Small intestine (tissue), 16 donors: ENCODE measurements around the gene LTBP2. TPM values are rescaled to one million over a fixed set of nuclear protein-coding genes. Genes with fewer than 3 reads are reported as not detected.

Experiments
- DNase-seq, 2 donors: peaks; one replicate each; pipeline versions ENCODE4 v3.0.0 to v3.0.0-alpha.2; 2013
- FAIRE-seq: peaks from 2 replicates; lab custom pipeline; 2012; peaks lifted over from hg19 to GRCh38; lab: Jason Lieb, UNC
- H3K27ac ChIP-seq, 3 donors: one replicate each; pipeline ENCODE4 v1.5.1; 2013; ENCODE audit warnings: low read length in 2 of 3, mild to moderate bottlenecking in 2 of 3, control low read depth in 1 of 3, inconsistent platforms in 1 of 3, low read depth in 1 of 3, moderate library complexity in 1 of 3
- H3K27me3 ChIP-seq, 3 donors: one replicate each; pipeline ENCODE4 v1.6.1; 2013; ENCODE audit warnings: low read length in 3 of 3, inconsistent platforms in 1 of 3; ENCODE audit not compliant: control insufficient read depth in 3 of 3, insufficient read depth in 3 of 3
- H3K36me3 ChIP-seq, 3 donors: one replicate each; pipeline ENCODE4 v1.6.1; 2013; ENCODE audit warnings: low read length in 3 of 3, inconsistent platforms in 1 of 3, low read depth in 1 of 3, mild to moderate bottlenecking in 1 of 3, moderate library complexity in 1 of 3; ENCODE audit not compliant: control insufficient read depth in 3 of 3, insufficient read depth in 2 of 3
- H3K4me1 ChIP-seq, 3 donors: one replicate each; pipeline ENCODE4 v1.6.1; 2013; ENCODE audit warnings: low read length in 2 of 3, inconsistent platforms in 1 of 3, low read depth in 1 of 3, mild to moderate bottlenecking in 1 of 3, moderate library complexity in 1 of 3; ENCODE audit not compliant: control insufficient read depth in 3 of 3, insufficient read depth in 2 of 3
- H3K4me3 ChIP-seq, 3 donors: one replicate each; pipeline ENCODE4 v1.5.1; 2013; ENCODE audit warnings: low read length in 3 of 3, control low read depth in 1 of 3, inconsistent platforms in 1 of 3, low read depth in 1 of 3, mild to moderate bottlenecking in 1 of 3, moderate library complexity in 1 of 3
- H3K9me3 ChIP-seq, 2 donors: one replicate each; pipeline ENCODE4 v1.6.1; 2013; ENCODE audit warnings: low read depth in 1 of 2, low read length in 1 of 2; ENCODE audit not compliant: control insufficient read depth in 2 of 2, insufficient read depth in 1 of 2
- WGBS, 3 donors: extraction: QIAGEN DNeasy Blood & Tissue Kit; methylation state at CpG; one replicate each; pipeline ENCODE4 v1.1.7; 2013; 5-methylcytosine and 5-hydroxymethylcytosine counted together
- long read RNA-seq, 10 donors: transcript quantifications; one replicate each; lab custom pipeline, GENCODE V29; 2026
- polyA plus RNA-seq, 4 donors: library from polyadenylated mRNA; stranded (reverse) in 3 of 4; unstranded in 1 of 4; fragments of 200-250 nt in 3 of 4; fragments of 120-200 nt in 1 of 4; gene quantifications; one replicate each; pipeline versions ENCODE4 v1.2.1 to v1.2.3, GENCODE V29; 2013
- donor health status: healthy with polysubstance abuse.
- donor health status: control.
- donor health status: control.
- donor health status: Bipolar disorder and iron deficiency.
- donor health status: healthy.

LTBP2 gene
- 1 to 10 TPM in 2 of 4 donors, under 1 TPM in 2; 0.22 to 1.8 (median 1.1) TPM for polyA plus RNA-seq
- long read RNA-seq, donor 1, result 0 reads
- long read RNA-seq, donor 2, result 0 reads
- long read RNA-seq, donor 3, result 0 reads
- long read RNA-seq, donor 4, result 0 reads
- long read RNA-seq, donor 5, result 0 reads
- long read RNA-seq, donor 6, result 0 reads
- long read RNA-seq, donor 7, result 0 reads
- long read RNA-seq, donor 8, result 0 reads
- long read RNA-seq, donor 9, result 0 reads
- long read RNA-seq, donor 10, result 0 reads

DNA sequence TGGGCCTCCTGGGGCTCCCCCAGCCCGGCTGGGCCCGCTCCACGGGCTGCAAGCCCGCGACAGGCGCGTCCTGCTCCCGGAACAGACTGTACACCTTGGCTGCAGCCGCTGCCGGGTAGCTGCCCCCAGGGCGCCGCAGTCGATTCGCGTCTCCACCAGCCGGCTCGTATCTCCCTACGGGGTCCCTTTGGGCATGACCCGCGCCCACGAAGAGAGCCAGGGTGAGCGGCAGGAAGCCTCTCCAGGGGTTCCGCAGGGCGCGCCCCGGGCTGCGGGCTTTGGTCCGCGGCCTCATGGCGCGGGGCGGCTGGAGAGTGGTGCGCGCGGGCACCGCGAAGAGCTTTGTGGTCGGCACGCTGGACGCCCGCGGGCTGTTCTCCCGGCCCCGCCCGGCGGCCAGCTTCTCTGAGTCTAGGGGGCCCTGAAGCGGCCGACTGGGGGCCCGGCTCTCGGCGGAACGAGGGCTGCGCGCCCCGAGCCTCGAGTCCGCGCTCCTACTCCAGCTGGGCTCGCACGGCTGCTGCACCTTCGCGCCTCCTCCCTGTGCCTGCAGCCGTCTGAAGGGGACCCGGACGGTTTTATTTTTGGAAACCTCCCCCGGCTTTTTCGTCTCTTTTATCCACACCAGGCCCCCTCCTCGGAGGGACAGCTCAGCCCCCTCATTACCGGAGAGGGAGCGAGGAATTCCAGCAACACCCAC is at the start of gene LTBP2:
Gene LTBP2, minus strand, starts transcription at position 588 of the 700 bp plus-strand sequence. Its CDS starts 293 bp downstream, at position 295.
- peaks cover 0 to 4% (median 0%) of the 10 kb centered on the region in 3 donors for H3K4me1 ChIP-seq
- no peaks in the 10 kb centered on the region for H3K36me3 ChIP-seq

DNA sequence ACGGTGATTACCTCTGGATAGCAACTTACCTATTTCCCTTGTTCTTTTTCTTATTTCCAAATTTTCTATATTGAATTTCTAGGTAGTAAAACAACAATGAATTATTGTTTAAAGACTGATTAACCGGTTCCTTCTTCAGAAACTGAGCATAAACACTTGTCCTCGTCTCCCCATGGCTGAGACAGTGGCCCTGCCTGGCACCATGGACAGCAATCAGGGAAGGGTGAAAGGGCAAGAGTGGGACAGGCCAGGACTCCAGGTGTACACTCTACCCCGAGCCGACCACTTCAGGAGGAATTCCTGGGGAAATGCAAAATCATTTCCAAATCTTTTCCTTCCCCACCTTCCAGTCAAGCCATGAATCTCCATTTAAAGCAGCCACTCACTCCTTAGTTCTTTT is 48.8 kb upstream of the LTBP2 start:
- DNase-seq, result no peak
- WGBS, 3 donors, result 69 to 83% (median 72%) methylated on average over 5 of the region's 5 CpGs
- no peaks in the 10 kb centered on the region for H3K9me3 ChIP-seq

More for the DNA sequence above, at the start of gene LTBP2:
- Histone ChIP-seq H3K9me3 (no peaks in the 10 kb centered on the region), H3K4me3 (peak within 1 kb of the TSS; percentile 29 to 63 (median 49)), H3K27me3 (peaks cover 8 to 61% (median 8%) of the 10 kb centered on the region in 3 donors), H3K27ac (no peak within 1 kb of the TSS)
- FAIRE-seq, result no peak
- DNase-seq, result peak in 1 of 2 donors; percentile 60
- WGBS, 3 donors, result 1 to 3% (median 1%) methylated on average over 61 to 70 of the region's 70 CpGs

DNA sequence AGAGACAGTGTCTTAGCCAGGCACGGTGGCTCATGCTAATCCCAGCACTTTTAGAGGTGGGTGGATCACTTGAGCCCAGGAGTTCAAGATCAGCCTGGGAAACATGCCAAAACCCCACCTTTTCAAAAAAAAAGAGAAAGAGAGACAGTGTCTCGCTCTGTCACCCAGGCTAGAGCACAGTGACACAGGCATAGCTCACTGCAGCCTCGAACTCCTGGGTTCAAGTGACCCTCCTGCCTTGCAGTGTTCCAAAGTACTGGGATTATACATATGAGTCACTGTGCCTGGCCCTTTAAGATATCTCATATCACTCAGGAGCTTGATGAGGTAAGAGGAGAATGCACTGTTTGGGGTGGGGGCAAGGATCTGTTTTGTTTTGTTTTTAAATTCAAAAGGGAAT is 48.1 kb upstream of the LTBP2 start:
- DNase-seq, result peak in 1 of 2 donors; percentile 20
- H3K4me3 ChIP-seq, result no peak overlapping the region
- FAIRE-seq, result no peak
- 19 to 70% (median 25%) methylated on average over 3 of the region's 3 CpGs for WGBS, 3 donors
- H3K4me1 ChIP-seq, result no peaks in the 10 kb centered on the region
- H3K9me3 ChIP-seq, result no peaks in the 10 kb centered on the region
- peaks cover 13 to 47% (median 25%) of the 10 kb centered on the region in 3 donors for H3K36me3 ChIP-seq
- no peak overlapping the region for H3K27ac ChIP-seq
- no peaks in the 10 kb centered on the region for H3K27me3 ChIP-seq

More for the DNA sequence above, 48.8 kb upstream of the LTBP2 start:
- H3K36me3 ChIP-seq, result peaks cover 12 to 47% (median 27%) of the 10 kb centered on the region in 3 donors
- H3K4me3 ChIP-seq, result no peak overlapping the region
- H3K27me3 ChIP-seq, result no peaks in the 10 kb centered on the region
- H3K4me1 ChIP-seq, result no peaks in the 10 kb centered on the region
- no peak for FAIRE-seq
- H3K27ac ChIP-seq, result no peak overlapping the region

DNA sequence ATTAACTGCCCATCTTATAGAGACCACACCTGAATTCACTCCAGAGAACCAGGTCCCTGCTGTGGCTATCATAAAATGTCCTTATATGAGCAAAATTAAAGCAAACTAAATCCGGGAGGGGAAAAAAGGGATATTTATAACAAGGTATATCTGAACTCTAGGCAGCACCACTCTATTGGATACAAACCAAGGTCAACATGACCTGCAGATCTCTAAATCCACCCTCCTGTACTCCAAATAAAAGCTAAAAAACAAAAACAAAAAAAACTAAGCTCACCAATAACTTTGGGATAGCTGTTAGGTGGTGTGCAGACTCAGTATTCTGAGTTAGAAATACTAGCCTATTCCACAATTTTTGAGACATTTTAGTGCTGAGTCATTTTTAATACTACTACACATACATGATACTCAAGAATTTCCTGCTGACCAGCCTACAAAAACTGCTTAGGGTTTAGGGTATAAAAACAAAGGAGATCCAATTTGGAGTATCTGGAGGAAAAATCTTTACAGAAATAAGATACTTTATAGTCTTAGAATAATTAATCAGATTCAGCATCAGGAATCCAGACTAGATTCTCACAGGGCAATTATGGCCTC is 46.6 kb upstream of the LTBP2 start:
- no peak for DNase-seq
- no peaks in the 10 kb centered on the region for H3K4me1 ChIP-seq
- H3K36me3 ChIP-seq, result peaks cover 5 to 36% (median 16%) of the 10 kb centered on the region in 3 donors
- H3K27ac ChIP-seq, result no peak overlapping the region
- no peak overlapping the region for H3K4me3 ChIP-seq
- no peaks in the 10 kb centered on the region for H3K9me3 ChIP-seq
- no peaks in the 10 kb centered on the region for H3K27me3 ChIP-seq
- FAIRE-seq, result no peak
- 91 to 95% (median 94%) methylated on average over 1 of the region's 1 CpG for WGBS, 3 donors

DNA sequence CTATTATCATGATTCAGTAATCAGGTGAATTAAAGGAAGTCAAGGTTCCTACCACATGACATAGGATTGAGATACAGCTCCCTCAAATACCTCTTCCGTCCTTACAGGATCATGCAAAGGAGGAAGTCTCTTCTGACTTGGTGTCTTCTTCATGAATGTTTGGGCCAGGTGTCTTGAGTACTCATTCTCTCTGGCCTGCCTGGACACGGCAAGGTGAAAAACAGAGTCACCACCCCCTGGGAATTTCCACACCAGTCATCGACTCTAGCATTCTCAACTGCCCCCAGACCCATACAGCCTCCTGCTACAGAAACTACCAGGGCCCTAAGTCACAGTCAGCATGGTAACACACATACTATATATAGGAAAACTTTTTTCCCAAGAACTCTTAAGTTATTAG is 44.9 kb upstream of the LTBP2 start:
- WGBS, 3 donors, result 89 to 97% (median 90%) methylated on average over 3 of the region's 3 CpGs
- Histone ChIP-seq H3K4me3 (no peak overlapping the region), H3K27me3 (no peaks in the 10 kb centered on the region), H3K4me1 (no peaks in the 10 kb centered on the region), H3K27ac (no peak overlapping the region), H3K9me3 (no peaks in the 10 kb centered on the region), H3K36me3 (peaks cover 3 to 30% (median 10%) of the 10 kb centered on the region in 3 donors)
- FAIRE-seq (no peak), DNase-seq (no peak)

DNA sequence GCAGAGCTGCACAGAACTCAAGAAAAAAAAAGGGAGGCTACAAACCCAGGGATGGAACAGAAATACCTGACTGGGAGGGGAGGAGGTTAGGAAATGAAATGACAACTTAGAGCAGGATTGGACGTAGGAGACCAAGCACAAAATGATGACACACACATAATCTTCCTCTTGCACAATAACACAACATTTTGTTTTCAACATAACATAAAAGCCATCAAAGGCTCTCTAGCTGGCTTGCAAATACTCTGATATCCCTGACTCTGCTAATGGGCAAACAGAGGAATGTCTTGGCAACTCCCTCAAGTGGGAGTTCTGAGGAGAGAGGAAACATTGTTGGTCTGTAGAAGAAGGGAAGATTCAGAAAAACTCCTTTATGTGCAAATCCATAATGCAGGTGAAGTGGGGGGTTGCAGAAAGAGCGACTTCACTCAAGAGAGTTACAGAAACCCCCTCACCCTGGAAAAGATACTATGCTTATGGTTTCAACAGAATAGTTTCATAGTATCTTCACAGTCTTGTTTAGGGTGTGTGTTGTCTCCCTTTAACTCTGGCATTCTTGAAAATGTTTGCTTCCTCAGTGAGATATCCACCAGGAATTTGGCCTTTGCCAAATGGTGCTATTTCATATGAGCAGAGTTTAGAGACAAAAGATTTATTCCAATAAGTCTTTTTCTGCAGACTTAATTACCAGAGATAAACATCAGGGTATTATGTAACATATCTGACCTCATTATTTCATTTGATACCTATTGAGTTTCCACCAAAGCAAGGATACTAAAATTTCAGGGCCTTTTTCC is 43.8 kb upstream of the LTBP2 start:
- Histone ChIP-seq H3K36me3 (peaks cover 3 to 21% (median 6%) of the 10 kb centered on the region in 3 donors), H3K27me3 (no peaks in the 10 kb centered on the region), H3K4me3 (no peak overlapping the region), H3K4me1 (no peaks in the 10 kb centered on the region), H3K9me3 (no peaks in the 10 kb centered on the region), H3K27ac (no peak overlapping the region)
- no peak for DNase-seq
- FAIRE-seq, result no peak
- WGBS, 3 donors, result 86 to 98% (median 97%) methylated on average over 2 of the region's 2 CpGs

DNA sequence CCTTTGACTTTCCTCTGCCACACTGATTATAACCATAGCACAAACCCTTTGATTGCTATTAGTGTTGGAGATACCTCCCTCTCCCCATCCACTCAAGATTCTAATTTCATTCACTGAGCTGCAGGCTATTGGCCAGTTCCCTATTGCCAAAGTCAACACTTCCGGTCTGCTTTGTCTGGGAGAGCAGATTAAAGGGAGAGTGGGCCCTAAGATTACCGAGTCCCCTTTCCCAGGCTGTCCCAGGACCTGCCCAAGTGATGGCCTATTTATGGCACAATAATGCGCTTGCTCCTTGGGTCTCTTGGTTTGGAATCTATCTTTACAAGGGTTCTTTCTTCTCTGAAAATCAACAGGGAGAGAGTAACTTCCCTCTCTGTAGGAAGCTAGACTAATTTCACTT is 42.9 kb upstream of the LTBP2 start:
- H3K27ac ChIP-seq, result no peak overlapping the region
- 88 to 97% (median 94%) methylated on average over 3 of the region's 3 CpGs for WGBS, 3 donors
- no peak for FAIRE-seq
- no peaks in the 10 kb centered on the region for H3K9me3 ChIP-seq
- H3K27me3 ChIP-seq, result no peaks in the 10 kb centered on the region
- peaks cover 3 to 17% (median 4%) of the 10 kb centered on the region in 3 donors for H3K36me3 ChIP-seq
- no peak for DNase-seq
- H3K4me3 ChIP-seq, result no peak overlapping the region
- H3K4me1 ChIP-seq, result no peaks in the 10 kb centered on the region
